Jurkat, Clone E6-1 (cell line): ENCODE data around the gene NPDC1. TPM values are rescaled to one million over a fixed set of nuclear protein-coding genes. Genes with fewer than 3 reads are reported as not detected.

ENCODE experiments used
- DNase-seq: peaks from one replicate; pipeline ENCODE4 v3.0.0-alpha.2; 2011; ENCODE audit warnings: low read depth, low spot score
- H3K4me3 ChIP-seq: 2 replicates; pipeline ENCODE4 v1.5.1; 2011; ENCODE audit warnings: mild to moderate bottlenecking, low read length, control low read depth, moderate library complexity
- polyA plus RNA-seq: library from polyadenylated mRNA; unstranded; fragments of >200 nt; gene quantifications from one replicate; pipeline ENCODE4 v1.2.1, GENCODE V29; 2012; ENCODE audit warnings: missing spikeins; ENCODE audit not compliant: insufficient read length, insufficient read depth

Gene NPDC1
- 23.3 TPM for polyA plus RNA-seq

- peak within 1 kb of the TSS; percentile 59 for H3K4me3 ChIP-seq
- DNase-seq = peak; percentile 55
Measured at GRCh38 chr9:137046088-137046787, at the start of gene NPDC1. NPDC1 (minus strand) TSS chr9:137046177; CDS start chr9:137045989, 188 bp downstream.

DNA sequence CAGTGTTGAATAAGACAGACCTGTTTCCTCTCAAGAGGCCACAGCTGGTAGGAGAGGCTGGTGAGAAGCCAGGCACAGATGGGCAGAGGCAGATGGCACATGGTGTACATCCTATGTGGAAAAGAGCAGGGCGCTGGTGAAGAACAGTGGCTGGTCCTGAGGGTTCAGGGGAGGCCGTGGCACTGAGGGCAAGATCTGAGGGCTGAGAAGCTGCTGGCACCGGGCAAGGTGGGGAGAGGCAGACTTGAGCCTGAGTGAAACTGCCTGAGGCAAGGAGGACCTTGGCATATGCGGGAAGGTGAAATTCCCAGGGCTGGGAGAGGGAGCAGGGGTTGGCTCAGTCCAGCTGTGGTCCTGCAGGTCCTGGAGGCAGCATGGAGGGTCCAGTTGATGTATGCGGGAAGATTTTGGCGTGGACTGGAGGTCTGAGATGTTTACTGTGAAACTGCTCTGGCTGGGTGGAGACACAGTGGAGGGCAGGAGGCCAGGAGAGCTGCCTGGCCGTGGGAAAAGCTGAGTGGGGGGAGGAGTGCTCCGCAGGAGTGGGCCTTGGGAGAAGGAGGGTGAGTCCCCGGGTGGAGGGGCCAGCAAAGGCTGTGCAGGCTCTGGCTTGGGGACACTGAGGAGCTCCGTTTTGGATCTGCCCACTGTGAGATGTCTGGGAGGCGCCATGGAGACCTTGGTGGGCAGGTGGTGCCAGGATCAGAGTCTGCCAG is 43.4 kb upstream of the NPDC1 start:
- no peak for DNase-seq
- no peak overlapping the region for H3K4me3 ChIP-seq

- no peak overlapping the region for H3K4me3 ChIP-seq
Measured at GRCh38 chr9:137088121-137088520, 42.1 kb upstream of the NPDC1 start.

DNA sequence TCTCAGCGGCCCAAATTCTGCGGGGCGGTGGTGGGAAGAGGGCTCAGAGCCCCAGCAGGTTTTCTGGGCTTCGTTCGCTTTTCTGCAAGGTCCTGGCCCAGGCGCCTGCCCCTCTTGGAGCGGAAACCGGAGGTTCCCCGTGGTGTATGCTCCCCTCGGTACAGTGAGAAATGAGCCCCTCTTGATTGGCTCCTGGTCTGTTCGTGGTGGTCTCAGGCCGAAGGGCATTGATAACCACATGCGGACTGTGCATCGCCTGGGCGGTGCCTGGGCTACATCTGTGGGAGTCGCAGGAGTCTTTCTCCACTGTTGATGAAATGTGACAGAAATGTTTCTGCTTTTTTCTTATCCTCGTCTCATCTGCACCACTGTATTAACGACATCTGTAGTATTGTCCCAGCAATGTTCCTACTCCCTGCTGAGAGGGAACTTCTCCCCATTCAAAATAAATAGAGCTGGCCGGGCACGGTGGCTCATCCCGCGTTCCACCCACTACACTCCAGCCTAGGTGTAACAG is 41.5 kb upstream of the NPDC1 start:
- no peak for DNase-seq
- peak overlapping the region; percentile 72 for H3K4me3 ChIP-seq

More at GRCh38 chr9:137088121-137088520, 42.1 kb upstream of the NPDC1 start:
- DNase-seq = no peak

DNA sequence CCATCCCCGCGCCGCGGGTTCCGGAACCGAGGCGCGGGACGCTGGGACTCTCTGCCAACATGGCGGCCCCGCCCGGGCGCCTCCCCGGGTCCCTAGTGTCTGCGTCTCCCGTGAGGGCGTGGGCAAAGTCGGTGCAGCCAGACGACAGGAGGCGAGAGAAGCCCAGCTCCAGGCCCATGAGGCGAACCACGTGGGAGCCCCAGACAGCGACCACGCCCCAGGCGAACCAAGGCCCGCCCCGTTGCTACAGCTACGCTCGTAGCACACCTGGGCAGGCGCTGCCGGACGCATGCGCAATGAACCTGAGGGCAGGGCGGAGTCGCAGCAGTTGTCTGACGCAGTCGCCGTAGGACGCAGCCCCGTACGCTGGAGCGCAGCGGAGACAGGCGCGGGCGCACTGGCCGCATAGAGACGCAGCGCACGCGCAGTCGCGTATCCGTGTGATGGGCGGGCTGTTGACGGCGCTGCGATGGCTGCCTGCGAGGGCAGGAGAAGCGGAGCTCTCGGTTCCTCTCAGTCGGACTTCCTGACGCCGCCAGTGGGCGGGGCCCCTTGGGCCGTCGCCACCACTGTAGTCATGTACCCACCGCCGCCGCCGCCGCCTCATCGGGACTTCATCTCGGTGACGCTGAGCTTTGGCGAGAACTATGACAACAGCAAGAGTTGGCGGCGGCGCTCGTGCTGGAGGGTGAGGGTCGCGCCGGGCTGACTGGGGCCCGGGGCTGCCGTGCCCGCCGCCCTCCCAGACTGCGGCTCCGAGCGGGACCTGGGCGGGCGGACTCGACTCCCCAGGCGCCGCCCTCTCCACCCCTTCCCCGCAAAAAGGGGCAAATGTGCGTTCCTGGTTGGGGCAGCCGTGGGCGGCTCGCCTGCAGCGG is 40.8 kb upstream of the NPDC1 start, which contains the start of gene MAN1B1:
MAN1B1 (plus strand) TSS at position 455 of the 878 bp plus-strand sequence; CDS start at position 470, 15 bp downstream.
- peak; percentile 98 for DNase-seq
- H3K4me3 ChIP-seq = peak within 1 kb of the TSS; percentile 72

DNA sequence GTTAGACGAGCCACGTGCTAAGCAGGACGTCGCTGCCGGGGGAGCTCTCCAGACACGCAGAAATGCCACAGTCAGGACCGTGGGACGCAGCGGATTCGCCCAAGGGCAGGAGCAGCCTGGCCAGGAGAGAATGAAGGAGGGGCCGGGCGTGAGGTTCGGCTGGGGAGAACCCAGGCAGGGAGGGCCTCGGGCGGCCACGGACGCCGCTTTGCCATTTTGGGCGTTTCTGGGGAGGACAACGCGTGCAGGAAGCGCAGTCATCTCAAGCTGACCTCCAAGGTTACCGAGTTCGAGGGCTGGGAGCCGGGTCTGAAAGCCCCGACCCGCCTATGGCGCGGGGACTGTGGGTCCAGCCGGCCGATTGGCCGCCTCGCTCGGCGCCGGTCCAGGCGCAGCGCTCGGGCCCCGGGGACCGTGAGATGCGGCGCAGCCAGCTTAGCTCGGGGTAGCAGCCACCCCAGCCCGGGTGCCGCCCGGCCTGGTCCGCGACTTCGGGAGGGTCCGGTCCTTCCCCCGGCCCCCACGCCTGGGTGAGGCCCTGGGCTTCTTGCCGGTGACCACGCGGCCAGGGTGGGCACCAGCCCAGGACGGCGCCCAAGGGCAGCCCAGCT is 40.0 kb upstream of the NPDC1 start:
- no peak for DNase-seq
- peak overlapping the region; percentile 72 for H3K4me3 ChIP-seq

DNA sequence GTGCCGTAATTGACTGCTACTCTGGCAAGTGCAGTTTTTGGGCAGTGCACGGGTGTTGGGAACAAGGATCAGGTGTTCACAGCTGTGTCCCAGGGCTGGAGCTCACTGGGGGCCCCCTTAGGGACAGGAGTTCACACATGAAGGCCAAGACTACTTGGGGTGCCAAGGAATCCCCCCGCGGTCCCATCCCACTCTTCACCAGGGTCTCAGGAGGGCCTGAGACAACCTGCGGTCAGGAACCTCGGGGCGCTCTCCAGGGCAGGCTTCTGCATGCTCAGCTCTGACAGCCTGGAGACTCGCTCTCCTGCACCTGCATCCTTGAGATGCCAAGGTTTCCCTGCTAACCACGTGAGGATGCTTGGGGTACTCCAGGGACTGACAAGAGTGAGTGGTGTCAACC is 38.5 kb upstream of the NPDC1 start:
- no peak for DNase-seq
- no peak overlapping the region for H3K4me3 ChIP-seq

GRCh38 chr9:137083394-137084004 is 37.5 kb upstream of the NPDC1 start:
- no peak for DNase-seq

DNA sequence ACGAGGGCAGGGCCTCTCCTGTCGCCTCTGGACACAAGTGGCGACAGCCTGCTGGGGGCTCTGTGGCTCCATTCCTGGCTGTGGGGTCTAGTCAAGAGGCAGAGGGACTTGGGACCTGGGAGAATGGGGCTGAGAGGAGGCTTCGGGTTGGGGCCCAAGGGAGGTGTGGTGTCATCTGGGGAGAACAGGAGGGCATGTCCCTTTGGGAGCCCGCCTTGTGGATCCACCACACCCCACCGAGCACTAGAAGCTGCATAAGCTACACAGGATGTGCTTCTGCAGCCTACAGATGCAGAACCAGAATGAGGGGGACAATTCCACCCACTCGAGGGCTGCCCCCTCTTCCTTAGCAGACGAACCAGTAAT is 36.9 kb upstream of the NPDC1 start:
- DNase-seq = no peak
- no peak overlapping the region for H3K4me3 ChIP-seq

More at GRCh38 chr9:137083394-137084004, 37.5 kb upstream of the NPDC1 start:
- H3K4me3 ChIP-seq = no peak overlapping the region

GRCh38 chr9:137082222-137082924 is 36.4 kb upstream of the NPDC1 start:
- H3K4me3 ChIP-seq = no peak overlapping the region
- DNase-seq = no peak

GRCh38 chr9:137080260-137081122 is 34.5 kb upstream of the NPDC1 start:
- H3K4me3 ChIP-seq = no peak overlapping the region
- no peak for DNase-seq

DNA sequence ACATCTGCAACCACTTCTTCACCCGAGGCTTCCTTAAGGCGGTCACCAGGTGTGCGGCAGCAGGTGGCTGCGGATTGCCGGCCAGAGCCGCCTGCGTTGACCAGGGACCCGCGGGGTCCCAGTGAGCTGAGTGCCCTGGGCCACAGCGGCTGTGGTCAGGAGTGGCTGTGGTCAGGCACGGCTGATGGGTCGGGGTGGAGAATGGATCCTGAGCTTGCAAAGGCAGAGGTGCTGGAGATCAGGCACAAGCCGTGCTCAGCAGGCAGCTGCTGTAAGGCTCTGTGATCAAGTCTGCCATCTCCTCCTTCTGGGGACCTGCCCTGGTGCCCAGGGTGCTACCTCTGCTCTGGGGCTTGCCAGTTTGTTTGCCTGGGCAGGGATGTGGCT is 33.4 kb upstream of the NPDC1 start:
- no peak overlapping the region for H3K4me3 ChIP-seq

GRCh38 chr9:137078701-137079400 is 32.9 kb upstream of the NPDC1 start:
- no peak for DNase-seq
- H3K4me3 ChIP-seq = no peak overlapping the region

More for the DNA sequence above, 33.4 kb upstream of the NPDC1 start:
- no peak for DNase-seq

DNA sequence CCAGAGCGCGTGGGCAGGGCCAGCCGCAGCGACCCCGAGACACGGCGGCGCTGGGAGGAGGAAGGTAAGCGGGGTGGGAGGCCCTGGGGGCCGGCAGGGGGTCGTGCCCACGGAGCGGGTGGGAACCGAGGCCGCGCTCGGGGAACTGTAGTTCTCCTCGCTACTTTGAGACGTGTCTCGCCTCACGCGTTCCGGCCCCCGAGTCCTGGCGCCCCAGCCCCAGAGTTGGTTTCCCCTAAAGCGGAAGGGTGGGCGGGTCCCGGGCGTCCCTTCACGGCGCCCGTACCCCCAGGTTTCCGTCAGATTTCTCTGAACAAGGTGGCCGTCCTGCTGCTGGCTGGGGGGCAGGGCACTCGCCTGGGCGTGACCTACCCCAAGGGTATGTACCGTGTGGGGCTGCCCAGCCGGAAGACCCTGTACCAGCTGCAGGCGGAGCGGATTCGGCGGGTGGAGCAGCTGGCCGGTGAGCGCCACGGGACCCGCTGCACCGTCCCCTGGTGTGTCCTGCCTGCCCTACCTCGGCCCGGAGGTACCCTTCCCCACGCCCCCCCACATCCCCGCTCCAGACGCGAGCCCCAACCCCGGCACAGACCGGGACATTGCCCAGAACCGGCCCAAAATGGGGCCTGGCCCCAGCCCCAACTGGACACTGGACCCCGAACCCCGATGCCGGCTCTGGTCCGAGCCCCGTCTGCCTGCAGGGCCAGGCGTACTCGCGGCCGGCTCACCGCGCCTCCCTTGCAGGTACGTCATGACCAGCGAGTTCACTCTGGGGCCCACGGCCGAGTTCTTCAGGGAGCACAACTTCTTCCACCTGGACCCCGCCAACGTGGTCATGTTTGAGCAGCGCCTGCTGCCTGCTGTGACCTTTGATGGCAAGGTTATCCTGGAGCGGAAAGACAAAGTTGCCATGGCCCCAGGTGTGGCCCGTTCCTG is 32.0 kb upstream of the NPDC1 start:
- peak overlapping the region; percentile 54 for H3K4me3 ChIP-seq
- DNase-seq = no peak

- peak within 1 kb of the TSS; percentile 54 for H3K4me3 ChIP-seq
- DNase-seq = no peak
Measured at GRCh38 chr9:137077010-137077747, 31.2 kb upstream of the NPDC1 start, which contains the start of gene UAP1L1. UAP1L1 (plus strand) TSS chr9:137077517; CDS start chr9:137077533, 16 bp downstream.
